NCI-H748 treated with DMSO at 0.1 percent for 48 hours (cell line): ENCODE results near the gene METTL22.

Experiments used
- DNase-seq: peaks from one replicate; lab custom pipeline; 2025; lab: John Stamatoyannopoulos, UW

Gene METTL22

GRCh38 chr16:8621572-8622314 is at the start of gene METTL22:
Gene METTL22, plus strand, starts transcription at chr16:8621698. Its CDS starts 3,968 bp downstream, at chr16:8625666.
- peak; percentile 68 for DNase-seq

GRCh38 chr16:8572063-8572918 is 49.2 kb upstream of the METTL22 start:
- no peak for DNase-seq

GRCh38 chr16:8572919-8573724 is 48.4 kb upstream of the METTL22 start:
- no peak for DNase-seq

GRCh38 chr16:8575399-8575798 is 46.1 kb upstream of the METTL22 start:
- no peak for DNase-seq

GRCh38 chr16:8576141-8577004 is 45.1 kb upstream of the METTL22 start:
- DNase-seq, result no peak

GRCh38 chr16:8577678-8578304 is 43.7 kb upstream of the METTL22 start:
- no peak for DNase-seq

- DNase-seq, result no peak
Observed at GRCh38 chr16:8579559-8579958, 41.9 kb upstream of the METTL22 start.

- no peak for DNase-seq
Observed at GRCh38 chr16:8581831-8582580, 39.5 kb upstream of the METTL22 start.

- DNase-seq, result no peak
Observed at GRCh38 chr16:8583199-8583598, 38.3 kb upstream of the METTL22 start.

- no peak for DNase-seq
Observed at GRCh38 chr16:8583732-8584131, 37.8 kb upstream of the METTL22 start.

GRCh38 chr16:8585041-8585440 is 36.5 kb upstream of the METTL22 start:
- DNase-seq, result no peak

- no peak for DNase-seq
Observed at GRCh38 chr16:8585857-8586256, 35.6 kb upstream of the METTL22 start.

GRCh38 chr16:8587065-8587464 is 34.4 kb upstream of the METTL22 start:
- DNase-seq, result no peak

- DNase-seq, result no peak
Observed at GRCh38 chr16:8588682-8589056, 32.8 kb upstream of the METTL22 start.

GRCh38 chr16:8589057-8589899 is 32.2 kb upstream of the METTL22 start:
- no peak for DNase-seq

- no peak for DNase-seq
Observed at GRCh38 chr16:8589900-8590688, 31.4 kb upstream of the METTL22 start, which contains the start of gene TMEM114. Gene TMEM114, minus strand, starts transcription at chr16:8590511. Its CDS starts 673 bp downstream, at chr16:8589838.

GRCh38 chr16:8590811-8591210 is 30.7 kb upstream of the METTL22 start:
- no peak for DNase-seq

GRCh38 chr16:8591451-8591850 is 30.0 kb upstream of the METTL22 start:
- no peak for DNase-seq
